K562 (cell line): ENCODE results near the gene FREM3. TPM values are rescaled to one million over a fixed set of nuclear protein-coding genes. Genes with fewer than 3 reads are reported as not detected.

Experiments used
- ATAC-seq: fragments of 200-7000 bp; cut with Tn5 transposase; 3 replicates; pipeline ENCODE4 v1.9.1; 2020; ENCODE audit warnings: moderate library complexity
- BruUV-seq: library from RNA; stranded (reverse); fragments of 400-500 nt; replicated peaks from 2 replicates; lab custom pipeline; 2021; lab: Mats Ljungman, UMichigan
- CTCF ChIA-PET: fragments of 300-600 bp; formaldehyde crosslinking; extraction: SDS; loops from one replicate; lab custom pipeline; 2021; ENCODE audit warnings: low intra/inter-chr PET ratio; lab: Yijun Ruan, JAX
- POLR2A ChIA-PET: fragments of 300-600, 350-650 bp; sonication (Branson Sonifier 250); formaldehyde crosslinking; extraction: SDS; loops from one replicate; lab custom pipeline; 2021; ENCODE audit warnings: antibody characterized with exemption, inconsistent platforms; lab: Yijun Ruan, JAX
- DNase-seq, 4 experiments: peaks; one replicate each; pipeline versions ENCODE4 v3.0.0 to v3.0.0-alpha.2; 2011 to 2018; ENCODE audit warnings: low spot score in 3 of 4, mixed read lengths in 3 of 4; ENCODE audit errors: extremely low read depth in 1 of 4
- FAIRE-seq: peaks from 2 replicates; lab custom pipeline; 2011; peaks lifted over from hg19 to GRCh38; lab: Jason Lieb, UNC
- H2AFZ ChIP-seq: 2 replicates; pipeline ENCODE4 v1.6.0; 2011; ENCODE audit warnings: low read depth, low read length, control low read depth, inconsistent platforms
- H3K27ac ChIP-seq: fragments of 200-600 bp; 3 replicates; pipeline ENCODE4 v1.8.0; 2011; ENCODE audit warnings: low read depth, mild to moderate bottlenecking, control low read depth, inconsistent platforms, low read length, moderate library complexity, mixed read lengths; ENCODE audit errors: extremely low read depth
- H3K27me3 ChIP-seq, 2 experiments: fragments of 300-600 bp in 1 of 2; 2 replicates in 1 of 2; 3 replicates in 1 of 2; pipeline versions ENCODE4 v1.6.0 to v1.8.0; 2011; ENCODE audit warnings: inconsistent platforms in 2 of 2, low read length in 2 of 2, mild to moderate bottlenecking in 1 of 2, mixed read lengths in 1 of 2, moderate library complexity in 1 of 2; ENCODE audit not compliant: control insufficient read depth in 2 of 2, insufficient read depth in 2 of 2
- H3K36me3 ChIP-seq: fragments of 300-600 bp; 3 replicates; pipeline ENCODE4 v1.8.0; 2011; ENCODE audit warnings: mild to moderate bottlenecking, low read length, inconsistent platforms; ENCODE audit not compliant: control insufficient read depth, insufficient read depth
- H3K4me1 ChIP-seq, 2 experiments: fragments of 200-600 bp in 1 of 2; replicated peaks in 1 of 2; 2 replicates in 1 of 2; 3 replicates in 1 of 2; pipeline versions ENCODE4 v1.5.1 to v1.8.0; 2011; ENCODE audit warnings: inconsistent platforms in 2 of 2, low read length in 2 of 2, mild to moderate bottlenecking in 1 of 2, mixed read lengths in 1 of 2, moderate library complexity in 1 of 2; ENCODE audit not compliant: control insufficient read depth in 2 of 2, insufficient read depth in 2 of 2
- H3K4me2 ChIP-seq: 2 replicates; pipeline ENCODE4 v1.6.1; 2011; ENCODE audit warnings: low read length, control low read depth, inconsistent platforms, mixed read lengths; ENCODE audit not compliant: insufficient read depth
- H3K4me3 ChIP-seq: fragments of 200-600 bp; sonication (generic), shearing (Covaris generic); 2 replicates; pipeline ENCODE4 v1.5.1; 2016; ENCODE audit warnings: control low read depth, inconsistent platforms
- H3K79me2 ChIP-seq: fragments of 200-600 bp; 3 replicates; pipeline ENCODE4 v1.8.0; 2011; ENCODE audit warnings: low read length, inconsistent platforms; ENCODE audit not compliant: control insufficient read depth, insufficient read depth
- H3K9ac ChIP-seq, 2 experiments: 2 replicates each; pipeline versions ENCODE4 v1.6.0 to v1.6.1; 2011; ENCODE audit warnings: low read depth in 2 of 2, low read length in 2 of 2, control low read depth in 1 of 2, inconsistent platforms in 1 of 2, mild to moderate bottlenecking in 1 of 2, mixed read lengths in 1 of 2; ENCODE audit not compliant: insufficient read depth in 1 of 2
- H3K9me1 ChIP-seq: one replicate; pipeline ENCODE4 v1.6.0; 2011; ENCODE audit warnings: inconsistent platforms, mild to moderate bottlenecking, low read length, moderate library complexity; ENCODE audit not compliant: control insufficient read depth, insufficient read depth
- H3K9me3 ChIP-seq: replicated peaks from 2 replicates; pipeline ENCODE4 v1.5.1; 2011; ENCODE audit warnings: low read depth, low read length, inconsistent platforms; ENCODE audit not compliant: control insufficient read depth, insufficient read depth
- H4K20me1 ChIP-seq: replicated peaks from 2 replicates; pipeline ENCODE4 v1.6.1; 2011; ENCODE audit warnings: low read length, inconsistent platforms, mixed read lengths; ENCODE audit not compliant: control insufficient read depth, insufficient read depth
- ARID3A ChIP-seq: IDR thresholded peaks from 2 replicates; pipeline ENCODE4 v1.6.1; 2012; ENCODE audit warnings: low read depth, low read length, improper control_type of control experiment, borderline replicate concordance
- ASH1L ChIP-seq: fragments of 450-650 bp; IDR thresholded peaks from 2 replicates; pipeline ENCODE4 v1.6.1; 2018; ENCODE audit warnings: borderline replicate concordance, mild to moderate bottlenecking, low read depth; ENCODE audit not compliant: partially characterized antibody
- FOXK1 ChIP-seq: sonication (generic); formaldehyde crosslinking; IDR thresholded peaks from 2 replicates; pipeline ENCODE4 v1.8.0; 2022; ENCODE audit warnings: missing genetic modification reagents, mild to moderate bottlenecking, borderline replicate concordance
- HMBOX1 ChIP-seq: sonication (generic); IDR thresholded peaks from 2 replicates; pipeline ENCODE4 v1.6.1; 2016
- KLF13 ChIP-seq: fragments of 450-650 bp; IDR thresholded peaks from 2 replicates; pipeline ENCODE4 v1.6.1; 2016; ENCODE audit warnings: missing genetic modification characterization, low read depth, mild to moderate bottlenecking, missing compliant biosample characterization, moderate library complexity, borderline replicate concordance
- KLF16 ChIP-seq: IDR thresholded peaks from 2 replicates; pipeline ENCODE4 v1.6.1; 2016; ENCODE audit warnings: antibody characterized with exemption
- SMARCA5 ChIP-seq: fragments of 450-650 bp; IDR thresholded peaks from 2 replicates; pipeline ENCODE4 v1.6.1; 2016
- TSHZ1 ChIP-seq: fragments of 250-450 bp; sonication (Bioruptor Pico); IDR thresholded peaks from 2 replicates; pipeline ENCODE4 v1.4.0; 2020; ENCODE audit warnings: mild to moderate bottlenecking, moderate library complexity
- WGBS: fragments of 100-300 bp; shearing (Covaris generic); methylation state at CpG from one replicate; pipeline ENCODE4 v1.1.6; 2016; ENCODE audit warnings: low coverage, mixed read lengths; ENCODE audit not compliant: insufficient coverage; ENCODE audit errors: missing lambda C conversion rate; 5-methylcytosine and 5-hydroxymethylcytosine counted together
- in situ Hi-C: fragments of 300-500 bp; cut with MboI; formaldehyde crosslinking; loops from 4 replicates; pipeline ENCODE4 v1.15.0; 2018; ENCODE audit warnings: inconsistent platforms, mixed read lengths
- intact Hi-C: fragments of 100-400 bp; cut with micrococcal nuclease; formaldehyde crosslinking; loops from 2 replicates; pipeline ENCODE4 v1.14.2; 2022
- polyA plus RNA-seq, 8 experiments: library from polyadenylated mRNA; depleted of rRNA in 4 of 8; stranded (reverse) in 5 of 8; unstranded in 3 of 8; fragments of >200 nt; fragmentation: Nextera tagmentation in 2 of 8; fragmentation: Illumina TruSeq in 1 of 8; extraction: Ambion mirVana in 2 of 8; extraction: Trizol in 1 of 8; gene quantifications; 2 replicates each; pipeline versions ENCODE4 v1.2.1 to v1.2.3, GENCODE V29; 2011 to 2014; ENCODE audit warnings: inconsistent platforms in 1 of 8, missing spikeins in 1 of 8
- total RNA-seq, 7 experiments: library from RNA; depleted of rRNA in 6 of 7; stranded (reverse); fragments of >200 nt in 6 of 7; fragmentation: Illumina TruSeq in 2 of 7; extraction: Trizol in 2 of 7; gene quantifications; 2 replicates each; pipeline versions ENCODE4 v1.2.1 to v1.2.3, GENCODE V29; 2011 to 2021; ENCODE audit warnings: low replicate concordance in 1 of 7

The FREM3 gene
- total and polyA plus RNA-seq, 9 of the 15 experiments (the other 6 are each of a cell fraction or from before 2014, with no cell fraction given), result not detected

GRCh38 chr4:143606480-143606879 is 94.0 kb downstream of the FREM3 start:
- ATAC-seq, result no peak
- FAIRE-seq, result no peak
- Histone ChIP-seq H3K79me2 (no peaks in the 10 kb centered on the region), H3K36me3 (no peaks in the 10 kb centered on the region), H4K20me1 (no peaks in the 10 kb centered on the region), H3K4me1 (no peaks in the 10 kb centered on the region), H3K9me1 (no peaks in the 10 kb centered on the region), H3K9ac (no peak overlapping the region), H3K4me2 (no peak overlapping the region), H3K9me3 (no peaks in the 10 kb centered on the region), H3K27ac (no peak overlapping the region)
- intact Hi-C loops (no loop called here), in situ Hi-C loops (no loop called here)
- BruUV-seq, result no TSS peak
- no peak for DNase-seq
- CTCF ChIA-PET, result no interaction called here
- TF ChIP-seq TSHZ1 (CRISPR knock-in tag), result no peak
- no peak for TF ChIP-seq HMBOX1
- no peak for TF ChIP-seq SMARCA5
- no peak for TF ChIP-seq ASH1L
- TF ChIP-seq KLF13 (tag), result no peak
- TF ChIP-seq KLF16, result no peak
- TF ChIP-seq ARID3A, result no peak
- no peak for TF ChIP-seq FOXK1 (CRISPR knock-in tag)
- TF ChIP-seq, all 486 proteins: peak for 0
- POLR2A ChIA-PET, result no interaction called here
- Histone ChIP-seq H3K4me3 (no peak overlapping the region), H2AFZ (no peak overlapping the region), H3K27me3 (no peaks in the 10 kb centered on the region)
- 0% methylated on average over 3 of the region's 3 CpGs for WGBS
